Measurements from ENCODE around the gene PPP2R5B. TPM values are rescaled to one million over a fixed set of nuclear protein-coding genes. Genes with fewer than 3 reads are reported as not detected.

PPP2R5B gene
- total and polyA plus RNA-seq, 9 of the 15 experiments (the other 6 are each of a cell fraction or from before 2014, with no cell fraction given), result 0.10 to 7.8 (median 3.3) TPM

GRCh38 chr11:64960719-64961118, 36.2 kb downstream of the PPP2R5B start (continued):
- TF ChIP-seq PRDM10 (IDR thresholded peaks at IDR 0.05; ENCODE audit: partially characterized antibody), result peak; percentile 21
- peak; percentile 59 for TF ChIP-seq EP300 (IDR thresholded peaks at IDR 0.05; ENCODE audit: low read length)
- TF ChIP-seq ZNF224 (CRISPR knock-in tag; IDR thresholded peaks at IDR 0.05), result no peak
- TF ChIP-seq CCNT2 (IDR thresholded peaks at IDR 0.05; ENCODE audit: borderline replicate concordance, extremely low read depth, insufficient read length, low read depth, low read length), result peak; percentile 23
- TF ChIP-seq NCOR1 (IDR thresholded peaks at IDR 0.05), result peak; percentile 47; the same call in 1 of the 2 replicates
- peak; percentile 52 for TF ChIP-seq DPF2 (IDR thresholded peaks at IDR 0.05)
- 0 out of 2 replicates have a peak, but pooled peaks have one; percentile 20 for TF ChIP-seq JUND (IDR thresholded peaks at IDR 0.05; ENCODE audit: borderline replicate concordance, low read depth, low read length)
- no peak for TF ChIP-seq JUND (tag; IDR thresholded peaks at IDR 0.05; ENCODE audit: borderline replicate concordance, low read depth, low read length)
- no peak for TF ChIP-seq YY1 (IDR thresholded peaks at IDR 0.05; ENCODE audit: borderline replicate concordance in 1 of 3, control insufficient read depth in 1 of 3, extremely low read depth in 1 of 3, insufficient read depth in 3 of 3, insufficient read length in 1 of 3, insufficient replicate concordance in 2 of 3, low read depth in 1 of 3, low read length in 2 of 3)
- no peak for TF ChIP-seq NR2C1 (IDR thresholded peaks at IDR 0.05)
- TF ChIP-seq NR2C1 (tag; IDR thresholded peaks at IDR 0.05), result no peak
- TF ChIP-seq ZNF639 (CRISPR knock-in tag; conservative IDR thresholded peaks at IDR 0.05 in 1 of 2, IDR thresholded peaks at IDR 0.05 in 1 of 2), result 0 out of 4 replicates have a peak, but pooled peaks of 1 of the 2 experiments have one; percentile 23
- TF ChIP-seq TCF3 (CRISPR knock-in tag; IDR thresholded peaks at IDR 0.05), result peak; percentile 64
- 0 out of 2 replicates have a peak, but pooled peaks have one; percentile 28 for TF ChIP-seq POLR2AphosphoS5 (IDR thresholded peaks at IDR 0.05; ENCODE audit: control insufficient read depth, insufficient read depth, low read depth, low read length)
- peak in 1 of 2 experiments; percentile 34; a peak in 1 of 4 replicates for TF ChIP-seq RCOR1 (IDR thresholded peaks at IDR 0.05; ENCODE audit: borderline replicate concordance in 1 of 2, low read depth in 2 of 2, low read length in 2 of 2)
- TF ChIP-seq MTA2 (IDR thresholded peaks at IDR 0.05; ENCODE audit: low read depth), result peak; percentile 24; the same call in 1 of the 2 replicates
- TF ChIP-seq ZNF253 (CRISPR knock-in tag; conservative IDR thresholded peaks at IDR 0.05), result no peak
- TF ChIP-seq ZFP30 (CRISPR knock-in tag; IDR thresholded peaks at IDR 0.05; ENCODE audit: borderline replicate concordance), result no peak
